ENCODE measurements around the gene LRRC56. TPM values are rescaled to one million over a fixed set of nuclear protein-coding genes. Genes with fewer than 3 reads are reported as not detected.

Gene LRRC56
- total RNA-seq, 1 experiment from 2014 or later, result 0.37 TPM

DNA sequence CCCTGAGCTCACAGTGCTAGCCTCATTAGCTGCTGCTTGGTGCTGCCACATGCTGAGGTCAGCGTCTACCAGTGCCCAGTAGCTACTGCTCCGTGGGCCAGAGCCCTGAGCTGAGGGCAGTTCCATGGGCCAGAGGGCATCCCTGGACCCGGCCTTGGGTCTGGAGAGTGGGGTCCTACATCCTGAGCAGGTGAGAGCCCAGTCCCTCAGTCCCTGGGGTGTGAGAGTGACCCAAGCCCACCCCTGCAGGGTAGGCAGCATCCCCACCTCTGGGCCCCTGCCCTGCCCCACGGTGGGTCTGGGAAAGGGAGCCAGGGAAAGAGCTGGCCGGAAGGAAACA lies 13.4 kb downstream of the LRRC56 start:
- Histone ChIP-seq H2AFZ (ENCODE audit: low read length) (no peak overlapping the region), H3K9me3 (ENCODE audit: low read length) (no peaks in the 10 kb centered on the region), H3K27ac (ENCODE audit: low read length) (no peak overlapping the region), H3K36me3 (ENCODE audit: insufficient read depth, low read length) (no peaks in the 10 kb centered on the region), H3K9ac (ENCODE audit: low read length) (no peak overlapping the region), H3K27me3 (ENCODE audit: low read length) (no peaks in the 10 kb centered on the region), H3K4me2 (ENCODE audit: low read depth, low read length, poor library complexity, severe bottlenecking) (no peak overlapping the region), H4K20me1 (ENCODE audit: insufficient read depth, low read depth, low read length) (peaks cover 8% of the 10 kb centered on the region; the same call in 1 of the 2 replicates), H3K79me2 (ENCODE audit: low read length) (no peaks in the 10 kb centered on the region), H3K4me3 (ENCODE audit: low read length) (no peak overlapping the region), H3K4me1 (ENCODE audit: low read length) (peaks cover 18% of the 10 kb centered on the region), H3K9me2 (replicated peaks; ENCODE audit: insufficient read depth, low read length) (no peaks in the 10 kb centered on the region)
- no peak for DNase-seq

GRCh38 chr11:551131-551530 lies 13.8 kb downstream of the LRRC56 start:
- no peaks in the 10 kb centered on the region for H3K9me2 ChIP-seq (replicated peaks; ENCODE audit: insufficient read depth, low read length)
- H3K9me3 ChIP-seq (ENCODE audit: low read length), result no peaks in the 10 kb centered on the region
- H3K27me3 ChIP-seq (ENCODE audit: low read length), result no peaks in the 10 kb centered on the region
- DNase-seq, result no peak
- peaks cover 8% of the 10 kb centered on the region; the same call in 1 of the 2 replicates for H4K20me1 ChIP-seq (ENCODE audit: insufficient read depth, low read depth, low read length)
- no peak overlapping the region for H2AFZ ChIP-seq (ENCODE audit: low read length)
- no peak overlapping the region for H3K4me2 ChIP-seq (ENCODE audit: low read depth, low read length, poor library complexity, severe bottlenecking)
- H3K79me2 ChIP-seq (ENCODE audit: low read length), result no peaks in the 10 kb centered on the region
- no peaks in the 10 kb centered on the region for H3K36me3 ChIP-seq (ENCODE audit: insufficient read depth, low read length)
- no peak overlapping the region for H3K4me3 ChIP-seq (ENCODE audit: low read length)
- no peak overlapping the region for H3K9ac ChIP-seq (ENCODE audit: low read length)
- no peak overlapping the region for H3K27ac ChIP-seq (ENCODE audit: low read length)
- peaks cover 18% of the 10 kb centered on the region for H3K4me1 ChIP-seq (ENCODE audit: low read length)

DNA sequence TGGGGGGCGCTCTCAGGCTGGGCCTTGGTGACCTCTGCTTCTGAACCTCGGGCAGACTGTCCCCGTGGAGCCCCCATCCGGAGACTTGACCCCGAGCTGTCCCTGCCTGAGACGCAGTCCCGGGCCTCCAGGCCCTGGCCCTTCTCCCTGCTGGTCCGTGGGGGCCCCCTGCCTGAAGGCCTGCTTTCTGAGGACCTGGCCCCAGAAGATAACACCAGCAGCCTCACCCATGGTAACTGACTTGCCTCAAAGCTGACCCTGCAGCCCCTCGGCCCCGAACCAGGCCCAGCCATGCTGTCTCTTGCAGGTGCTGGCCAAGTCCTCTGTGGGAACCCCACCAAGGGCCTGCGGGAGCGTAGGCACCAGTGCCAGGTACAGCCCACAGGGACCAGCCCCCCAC lies 14.3 kb downstream of the LRRC56 start:
- no peaks in the 10 kb centered on the region for H3K9me3 ChIP-seq (ENCODE audit: low read length)
- H3K27me3 ChIP-seq (ENCODE audit: low read length), result no peaks in the 10 kb centered on the region
- no peak overlapping the region for H3K27ac ChIP-seq (ENCODE audit: low read length)
- no peaks in the 10 kb centered on the region for H3K9me2 ChIP-seq (replicated peaks; ENCODE audit: insufficient read depth, low read length)
- H4K20me1 ChIP-seq (ENCODE audit: insufficient read depth, low read depth, low read length), result peaks cover 8% of the 10 kb centered on the region; the same call in 1 of the 2 replicates
- no peak overlapping the region for H3K4me2 ChIP-seq (ENCODE audit: low read depth, low read length, poor library complexity, severe bottlenecking)
- H3K4me1 ChIP-seq (ENCODE audit: low read length), result peaks cover 18% of the 10 kb centered on the region
- no peak for DNase-seq
- H3K36me3 ChIP-seq (ENCODE audit: insufficient read depth, low read length), result no peaks in the 10 kb centered on the region
- no peak overlapping the region for H3K9ac ChIP-seq (ENCODE audit: low read length)
- H3K79me2 ChIP-seq (ENCODE audit: low read length), result no peaks in the 10 kb centered on the region
- H2AFZ ChIP-seq (ENCODE audit: low read length), result no peak overlapping the region
- H3K4me3 ChIP-seq (ENCODE audit: low read length), result no peak overlapping the region

DNA sequence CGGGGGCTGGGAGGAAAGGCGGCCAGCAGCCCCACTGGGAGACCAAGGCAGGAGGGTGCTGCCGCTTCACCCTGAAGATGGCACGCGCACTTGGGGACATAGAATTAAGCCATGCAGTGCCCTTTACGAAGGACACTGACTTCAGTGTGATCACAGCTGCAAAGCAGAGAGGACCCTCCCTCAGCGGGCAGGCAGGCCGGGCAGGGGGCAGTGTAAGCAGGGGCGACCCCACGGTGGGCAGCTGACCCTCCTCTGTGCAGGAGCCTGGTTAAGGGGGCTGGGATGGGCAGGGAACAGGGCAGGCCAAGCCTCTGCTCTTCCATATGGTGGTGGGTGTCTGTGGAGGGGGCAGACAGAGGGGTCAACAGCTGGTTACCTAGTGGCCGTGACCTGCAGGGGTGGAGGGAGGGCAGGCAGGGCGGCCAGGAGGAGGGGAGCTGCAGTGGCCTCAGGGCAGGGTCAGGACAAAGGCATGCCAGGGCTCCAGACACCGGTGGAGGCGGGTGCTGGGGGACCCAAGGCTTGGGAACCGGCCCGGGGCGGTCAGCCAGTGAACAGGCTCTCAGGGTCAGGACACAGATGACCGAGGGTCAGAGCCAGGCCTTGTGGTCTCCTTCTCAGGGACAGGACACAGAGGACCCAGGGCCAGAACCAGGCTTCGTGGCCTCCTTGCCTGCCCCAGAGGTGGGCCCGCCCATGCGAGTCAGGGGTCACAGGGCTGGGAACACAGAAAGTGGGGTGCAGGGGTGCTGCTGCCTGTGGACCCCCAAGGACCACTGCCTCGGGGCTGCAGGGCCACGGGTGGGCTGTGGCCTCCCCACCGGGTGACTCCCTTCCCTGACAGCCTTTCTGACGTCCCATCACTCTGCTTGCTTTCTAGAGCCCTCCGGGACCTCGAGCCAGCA lies 16.0 kb downstream of the LRRC56 start:
- no peak overlapping the region for H3K4me2 ChIP-seq (ENCODE audit: low read depth, low read length, poor library complexity, severe bottlenecking)
- no peak overlapping the region for H3K9ac ChIP-seq (ENCODE audit: low read length)
- no peak for DNase-seq
- H4K20me1 ChIP-seq (ENCODE audit: insufficient read depth, low read depth, low read length), result peaks cover 8% of the 10 kb centered on the region; the same call in 1 of the 2 replicates
- H3K27ac ChIP-seq (ENCODE audit: low read length), result no peak overlapping the region
- no peak overlapping the region for H3K4me3 ChIP-seq (ENCODE audit: low read length)
- H3K9me3 ChIP-seq (ENCODE audit: low read length), result no peaks in the 10 kb centered on the region
- H3K27me3 ChIP-seq (ENCODE audit: low read length), result no peaks in the 10 kb centered on the region
- H3K9me2 ChIP-seq (replicated peaks; ENCODE audit: insufficient read depth, low read length), result no peaks in the 10 kb centered on the region
- H3K4me1 ChIP-seq (ENCODE audit: low read length), result peaks cover 18% of the 10 kb centered on the region
- no peaks in the 10 kb centered on the region for H3K36me3 ChIP-seq (ENCODE audit: insufficient read depth, low read length)
- no peak overlapping the region for H2AFZ ChIP-seq (ENCODE audit: low read length)
- no peaks in the 10 kb centered on the region for H3K79me2 ChIP-seq (ENCODE audit: low read length)

DNA sequence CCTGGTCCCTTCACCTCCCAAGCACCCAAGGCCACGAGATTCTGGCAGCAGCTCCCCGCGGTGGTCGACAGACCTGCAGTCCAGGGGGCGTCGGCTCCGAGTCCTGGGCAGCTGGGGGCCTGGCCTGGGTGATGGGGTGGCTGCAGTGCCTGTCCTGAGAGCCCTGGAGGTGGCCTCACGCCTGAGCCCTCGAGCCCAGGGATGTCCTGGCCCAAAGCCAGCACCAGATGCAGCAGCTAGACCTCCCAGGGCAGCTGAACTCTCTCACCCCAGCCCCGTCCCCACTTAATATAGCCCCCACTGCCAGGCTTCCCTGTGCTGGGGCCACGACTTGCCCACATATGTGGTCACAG lies 16.6 kb downstream of the LRRC56 start:
- no peak overlapping the region for H3K4me3 ChIP-seq (ENCODE audit: low read length)
- H3K9me3 ChIP-seq (ENCODE audit: low read length), result no peaks in the 10 kb centered on the region
- no peak overlapping the region for H3K4me2 ChIP-seq (ENCODE audit: low read depth, low read length, poor library complexity, severe bottlenecking)
- H4K20me1 ChIP-seq (ENCODE audit: insufficient read depth, low read depth, low read length), result peaks cover 8% of the 10 kb centered on the region; the same call in 1 of the 2 replicates
- H3K4me1 ChIP-seq (ENCODE audit: low read length), result peaks cover 16% of the 10 kb centered on the region
- no peak overlapping the region for H3K27ac ChIP-seq (ENCODE audit: low read length)
- no peaks in the 10 kb centered on the region for H3K36me3 ChIP-seq (ENCODE audit: insufficient read depth, low read length)
- H3K79me2 ChIP-seq (ENCODE audit: low read length), result no peaks in the 10 kb centered on the region
- DNase-seq, result peak; percentile 50
- no peak overlapping the region for H3K9ac ChIP-seq (ENCODE audit: low read length)
- no peaks in the 10 kb centered on the region for H3K9me2 ChIP-seq (replicated peaks; ENCODE audit: insufficient read depth, low read length)
- no peak overlapping the region for H2AFZ ChIP-seq (ENCODE audit: low read length)
- H3K27me3 ChIP-seq (ENCODE audit: low read length), result no peaks in the 10 kb centered on the region

- H3K27ac ChIP-seq (ENCODE audit: low read length), result no peak overlapping the region
- H2AFZ ChIP-seq (ENCODE audit: low read length), result no peak overlapping the region
- H4K20me1 ChIP-seq (ENCODE audit: insufficient read depth, low read depth, low read length), result peaks cover 8% of the 10 kb centered on the region; the same call in 1 of the 2 replicates
- H3K79me2 ChIP-seq (ENCODE audit: low read length), result no peaks in the 10 kb centered on the region
- H3K36me3 ChIP-seq (ENCODE audit: insufficient read depth, low read length), result no peaks in the 10 kb centered on the region
- DNase-seq, result peak; percentile 94
- no peaks in the 10 kb centered on the region for H3K9me3 ChIP-seq (ENCODE audit: low read length)
- no peaks in the 10 kb centered on the region for H3K27me3 ChIP-seq (ENCODE audit: low read length)
- H3K9me2 ChIP-seq (replicated peaks; ENCODE audit: insufficient read depth, low read length), result no peaks in the 10 kb centered on the region
- H3K4me1 ChIP-seq (ENCODE audit: low read length), result peaks cover 15% of the 10 kb centered on the region
- peak overlapping the region; percentile 58 for H3K4me2 ChIP-seq (ENCODE audit: low read depth, low read length, poor library complexity, severe bottlenecking)
- H3K4me3 ChIP-seq (ENCODE audit: low read length), result no peak overlapping the region; the same call in 1 of the 2 replicates
- no peak overlapping the region for H3K9ac ChIP-seq (ENCODE audit: low read length)
Measured at GRCh38 chr11:554428-555226, 17.3 kb downstream of the LRRC56 start.

- no peak for DNase-seq
- H3K27ac ChIP-seq (ENCODE audit: low read length), result no peak overlapping the region
- H3K4me1 ChIP-seq (ENCODE audit: low read length), result peaks cover 21% of the 10 kb centered on the region
- no peaks in the 10 kb centered on the region for H3K27me3 ChIP-seq (ENCODE audit: low read length)
- H3K36me3 ChIP-seq (ENCODE audit: insufficient read depth, low read length), result no peaks in the 10 kb centered on the region
- H3K9ac ChIP-seq (ENCODE audit: low read length), result no peak overlapping the region
- no peaks in the 10 kb centered on the region for H3K79me2 ChIP-seq (ENCODE audit: low read length)
- no peak overlapping the region for H3K4me3 ChIP-seq (ENCODE audit: low read length)
- no peak overlapping the region for H3K4me2 ChIP-seq (ENCODE audit: low read depth, low read length, poor library complexity, severe bottlenecking)
- no peak overlapping the region for H2AFZ ChIP-seq (ENCODE audit: low read length)
- H4K20me1 ChIP-seq (ENCODE audit: insufficient read depth, low read depth, low read length), result peaks cover 8% of the 10 kb centered on the region; the same call in 1 of the 2 replicates
- no peaks in the 10 kb centered on the region for H3K9me3 ChIP-seq (ENCODE audit: low read length)
- H3K9me2 ChIP-seq (replicated peaks; ENCODE audit: insufficient read depth, low read length), result no peaks in the 10 kb centered on the region
Measured at GRCh38 chr11:555227-555779, 18.0 kb downstream of the LRRC56 start.
